Articular chondrocyte of knee joint (primary cell): ENCODE results near the gene PCSK5. TPM values are rescaled to one million over a fixed set of nuclear protein-coding genes. Genes with fewer than 3 reads are reported as not detected.

Experiments used
- total RNA-seq: library from RNA; depleted of rRNA; stranded (reverse); fragments of >200 nt; gene quantifications from 2 replicates; pipeline ENCODE4 v1.2.3, GENCODE V29; 2012

The PCSK5 gene
- 5.4 and 9.9 TPM in 2 replicates for total RNA-seq

DNA sequence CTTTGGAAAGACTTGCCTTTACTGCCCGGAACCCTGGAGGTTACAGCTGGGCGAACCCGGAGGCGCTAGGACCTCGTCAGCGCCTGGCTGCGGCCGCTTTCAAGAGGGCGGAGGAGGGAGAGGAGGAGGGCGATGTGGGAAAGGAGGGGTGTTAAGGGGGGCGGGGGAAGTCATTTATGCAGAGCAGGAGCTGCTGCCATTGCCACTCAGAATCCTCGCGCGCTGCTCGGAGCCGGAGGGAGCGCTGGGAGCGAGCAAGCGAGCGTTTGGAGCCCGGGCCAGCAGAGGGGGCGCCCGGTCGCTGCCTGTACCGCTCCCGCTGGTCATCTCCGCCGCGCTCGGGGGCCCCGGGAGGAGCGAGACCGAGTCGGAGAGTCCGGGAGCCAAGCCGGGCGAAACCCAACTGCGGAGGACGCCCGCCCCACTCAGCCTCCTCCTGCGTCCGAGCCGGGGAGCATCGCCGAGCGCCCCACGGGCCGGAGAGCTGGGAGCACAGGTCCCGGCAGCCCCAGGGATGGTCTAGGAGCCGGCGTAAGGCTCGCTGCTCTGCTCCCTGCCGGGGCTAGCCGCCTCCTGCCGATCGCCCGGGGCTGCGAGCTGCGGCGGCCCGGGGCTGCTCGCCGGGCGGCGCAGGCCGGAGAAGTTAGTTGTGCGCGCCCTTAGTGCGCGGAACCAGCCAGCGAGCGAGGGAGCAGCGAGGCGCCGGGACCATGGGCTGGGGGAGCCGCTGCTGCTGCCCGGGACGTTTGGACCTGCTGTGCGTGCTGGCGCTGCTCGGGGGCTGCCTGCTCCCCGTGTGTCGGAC is at the start of gene PCSK5:
Gene PCSK5, plus strand, starts transcription at position 202 of the 805 bp plus-strand sequence. Its CDS starts 509 bp downstream, at position 711.

DNA sequence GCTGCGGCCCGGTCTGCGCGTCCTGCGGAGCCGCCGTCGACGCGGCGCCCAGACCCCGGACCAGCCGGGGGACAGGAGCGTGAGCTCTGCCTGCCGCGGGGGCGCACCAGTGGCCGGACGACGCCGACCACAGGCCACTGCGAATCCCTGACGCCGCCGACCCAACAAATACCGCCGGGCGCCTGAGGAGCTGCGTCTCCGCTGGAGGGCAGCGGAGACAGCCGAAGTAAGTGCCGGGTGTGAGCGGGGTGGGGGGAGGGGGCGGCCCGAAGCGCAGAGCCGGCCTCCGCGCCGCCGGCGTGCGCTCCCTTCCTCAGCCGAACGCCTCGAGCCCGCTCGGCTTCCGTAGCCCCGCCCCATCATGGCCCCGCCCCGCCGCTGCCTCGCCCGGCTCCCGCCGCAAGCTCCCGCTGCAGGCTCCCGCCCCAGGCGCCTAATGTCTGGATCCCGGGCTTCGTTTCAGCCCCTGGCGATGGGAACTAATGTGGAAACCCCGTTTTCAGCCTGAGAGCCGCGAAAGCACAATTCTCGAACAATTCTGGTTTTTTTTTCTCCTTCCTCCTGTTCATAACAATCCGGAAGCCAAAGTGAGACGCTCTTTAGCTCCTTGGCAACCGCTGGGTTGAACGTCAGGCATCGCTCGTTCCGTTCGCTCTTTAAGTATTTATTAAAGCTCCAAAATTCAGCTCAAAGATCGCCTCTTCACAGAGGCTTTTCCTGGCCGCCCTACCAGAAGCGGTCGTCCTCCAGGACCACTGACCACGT is 503.9 kb downstream of the PCSK5 start, which contains the start of gene RFK:
Gene RFK, minus strand, starts transcription at position 232 of the 765 bp plus-strand sequence. CDS start 255 bp downstream, outside the sequence.

